SK-N-MC (cell line): ENCODE results near the gene UBD.

ENCODE experiments used
- EZH2 ChIP-seq: fragments of 200-600 bp; sonication (generic); IDR thresholded peaks from one replicate; pipeline ENCODE4 v1.6.1; 2017; ENCODE audit warnings: antibody characterized with exemption
- POLR2AphosphoS5 ChIP-seq: IDR thresholded peaks from 2 replicates; pipeline ENCODE4 v1.6.1; 2012; ENCODE audit warnings: mild to moderate bottlenecking, low read depth, low read length, borderline replicate concordance

DNA sequence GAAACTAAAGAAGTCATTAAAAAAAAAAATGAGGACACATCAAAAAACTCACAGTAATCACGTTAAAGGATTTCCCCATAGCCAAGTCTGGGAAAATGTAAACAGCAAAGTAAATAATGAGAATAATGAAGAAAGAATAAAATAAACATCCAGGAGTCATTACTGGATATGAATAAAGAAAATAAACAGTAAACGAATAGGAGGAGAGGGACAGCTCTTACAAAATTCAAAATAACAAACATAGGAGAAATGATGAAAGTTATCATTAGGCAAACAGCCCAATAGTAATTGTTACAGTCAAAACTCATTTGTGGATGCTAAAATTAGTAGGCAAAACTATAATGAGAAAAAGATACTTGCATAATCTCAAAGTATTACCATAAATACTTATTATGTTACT is 8.0 kb upstream of the UBD start:
- TF ChIP-seq EZH2, result no peak
- TF ChIP-seq POLR2AphosphoS5, result no peak
